Uterus (tissue), 2 donors: ENCODE data around the gene LHX6.

ENCODE experiments used
- POLR2A ChIP-seq, 2 donors: fragments of 450-650 bp; IDR thresholded peaks; one replicate each; pipeline ENCODE4 v1.6.1; 2016; ENCODE audit warnings: antibody characterized with exemption in 2 of 2, mild to moderate bottlenecking in 1 of 2, moderate library complexity in 1 of 2
- TF ChIP-seq, protein P1 (sequence below), 4 experiments: fragments of 200-600 bp in 2 of 4; fragments of 450-650 bp in 2 of 4; sonication (generic) in 2 of 4; IDR thresholded peaks; one replicate each; pipeline ENCODE4 v1.5.1; 2016 to 2019; ENCODE audit warnings: antibody characterized with exemption in 4 of 4, mild to moderate bottlenecking in 2 of 4, moderate library complexity in 1 of 4

DNA sequence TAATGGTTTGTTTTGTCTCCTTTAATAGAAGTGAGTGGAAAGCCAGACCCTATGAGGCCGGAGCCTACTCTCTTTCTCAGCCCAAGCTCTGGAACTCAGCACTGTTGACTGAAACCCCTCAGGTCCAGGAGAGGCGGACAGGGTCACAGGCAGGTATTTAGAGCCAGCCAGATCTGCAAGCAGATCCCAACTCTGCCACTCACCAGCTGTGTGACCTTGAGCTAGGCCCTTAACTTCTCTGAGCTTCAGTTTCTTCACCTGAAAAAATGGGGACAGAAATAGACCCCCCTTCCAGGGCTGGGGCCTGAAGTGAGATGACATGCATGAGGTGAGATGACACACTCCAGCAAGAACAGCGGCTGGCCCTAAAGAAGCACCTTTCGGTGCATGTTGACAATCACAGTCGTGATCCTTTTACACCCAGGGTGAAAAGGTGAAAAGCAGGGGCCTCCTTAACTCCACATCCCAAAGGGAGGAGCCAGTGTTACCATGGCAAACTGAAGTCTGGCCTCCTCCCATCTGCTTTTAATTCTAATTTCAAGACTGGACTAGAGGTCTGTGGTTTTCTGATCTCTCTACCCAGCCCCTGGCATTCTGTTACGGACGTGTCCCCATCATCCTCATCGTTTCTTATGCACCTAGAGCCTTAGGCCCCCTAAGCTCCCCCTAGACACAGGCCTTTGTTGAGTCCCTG, 41.8 kb downstream of the LHX6 start:
- TF ChIP-seq, protein P1, sequence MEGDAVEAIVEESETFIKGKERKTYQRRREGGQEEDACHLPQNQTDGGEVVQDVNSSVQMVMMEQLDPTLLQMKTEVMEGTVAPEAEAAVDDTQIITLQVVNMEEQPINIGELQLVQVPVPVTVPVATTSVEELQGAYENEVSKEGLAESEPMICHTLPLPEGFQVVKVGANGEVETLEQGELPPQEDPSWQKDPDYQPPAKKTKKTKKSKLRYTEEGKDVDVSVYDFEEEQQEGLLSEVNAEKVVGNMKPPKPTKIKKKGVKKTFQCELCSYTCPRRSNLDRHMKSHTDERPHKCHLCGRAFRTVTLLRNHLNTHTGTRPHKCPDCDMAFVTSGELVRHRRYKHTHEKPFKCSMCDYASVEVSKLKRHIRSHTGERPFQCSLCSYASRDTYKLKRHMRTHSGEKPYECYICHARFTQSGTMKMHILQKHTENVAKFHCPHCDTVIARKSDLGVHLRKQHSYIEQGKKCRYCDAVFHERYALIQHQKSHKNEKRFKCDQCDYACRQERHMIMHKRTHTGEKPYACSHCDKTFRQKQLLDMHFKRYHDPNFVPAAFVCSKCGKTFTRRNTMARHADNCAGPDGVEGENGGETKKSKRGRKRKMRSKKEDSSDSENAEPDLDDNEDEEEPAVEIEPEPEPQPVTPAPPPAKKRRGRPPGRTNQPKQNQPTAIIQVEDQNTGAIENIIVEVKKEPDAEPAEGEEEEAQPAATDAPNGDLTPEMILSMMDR (IDR thresholded peaks at IDR 0.05) = no peak
- no peak for TF ChIP-seq POLR2A (IDR thresholded peaks at IDR 0.05)
